ENCODE measurements around the gene MRAS. TPM values are rescaled to one million over a fixed set of nuclear protein-coding genes. Genes with fewer than 3 reads are reported as not detected.

Gene MRAS
- total and polyA plus RNA-seq, 2 experiments from 2014 or later: 16.5 to 17.9 TPM

DNA sequence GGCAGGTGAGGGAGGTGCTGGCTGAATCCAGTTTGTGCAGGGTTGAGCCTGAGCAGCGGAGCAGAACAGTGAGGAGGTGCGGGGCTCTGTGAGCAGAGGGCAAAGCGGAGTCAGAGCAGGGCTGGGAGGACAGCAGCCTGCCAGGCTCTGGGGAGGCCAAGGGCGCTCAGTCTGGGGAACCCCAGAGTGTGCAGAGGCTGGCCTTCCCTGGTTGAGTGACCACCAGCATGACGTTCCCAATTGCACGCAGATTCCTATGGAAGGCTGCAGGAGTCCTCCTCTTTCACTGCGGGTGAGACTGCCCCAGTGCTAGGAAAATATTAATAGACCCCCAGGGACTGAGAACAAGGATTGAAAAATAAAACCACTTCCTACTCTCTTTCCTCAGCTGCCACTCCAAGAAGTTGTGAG, 13.2 kb downstream of the MRAS start:
- Histone ChIP-seq H3K4me1 (ENCODE audit: insufficient read depth) (peaks cover 8% of the 10 kb centered on the region), H3K4me3 (no peak overlapping the region), H3K9me2 (replicated peaks; ENCODE audit: insufficient read depth) (no peaks in the 10 kb centered on the region), H3K27ac (no peak overlapping the region), H4K20me1 (ENCODE audit: insufficient read depth, poor library complexity, severe bottlenecking) (no peaks in the 10 kb centered on the region), H2AFZ (no peak overlapping the region), H3K79me2 (no peaks in the 10 kb centered on the region), H3K4me2 (no peak overlapping the region), H3K27me3 (no peaks in the 10 kb centered on the region), H3K36me3 (replicated peaks; ENCODE audit: insufficient read depth, low read depth) (no peaks in the 10 kb centered on the region), H3K9me3 (ENCODE audit: low read depth) (no peaks in the 10 kb centered on the region)
- TF ChIP-seq, protein P1, sequence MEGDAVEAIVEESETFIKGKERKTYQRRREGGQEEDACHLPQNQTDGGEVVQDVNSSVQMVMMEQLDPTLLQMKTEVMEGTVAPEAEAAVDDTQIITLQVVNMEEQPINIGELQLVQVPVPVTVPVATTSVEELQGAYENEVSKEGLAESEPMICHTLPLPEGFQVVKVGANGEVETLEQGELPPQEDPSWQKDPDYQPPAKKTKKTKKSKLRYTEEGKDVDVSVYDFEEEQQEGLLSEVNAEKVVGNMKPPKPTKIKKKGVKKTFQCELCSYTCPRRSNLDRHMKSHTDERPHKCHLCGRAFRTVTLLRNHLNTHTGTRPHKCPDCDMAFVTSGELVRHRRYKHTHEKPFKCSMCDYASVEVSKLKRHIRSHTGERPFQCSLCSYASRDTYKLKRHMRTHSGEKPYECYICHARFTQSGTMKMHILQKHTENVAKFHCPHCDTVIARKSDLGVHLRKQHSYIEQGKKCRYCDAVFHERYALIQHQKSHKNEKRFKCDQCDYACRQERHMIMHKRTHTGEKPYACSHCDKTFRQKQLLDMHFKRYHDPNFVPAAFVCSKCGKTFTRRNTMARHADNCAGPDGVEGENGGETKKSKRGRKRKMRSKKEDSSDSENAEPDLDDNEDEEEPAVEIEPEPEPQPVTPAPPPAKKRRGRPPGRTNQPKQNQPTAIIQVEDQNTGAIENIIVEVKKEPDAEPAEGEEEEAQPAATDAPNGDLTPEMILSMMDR (IDR thresholded peaks at IDR 0.05; ENCODE audit: poor library complexity): no peak
- TF ChIP-seq EZH2 (IDR thresholded peaks at IDR 0.05; ENCODE audit: borderline replicate concordance): no peak
- no peak for TF ChIP-seq EZH2phosphoT487 (IDR thresholded peaks at IDR 0.05; ENCODE audit: low read depth, severe bottlenecking, unreplicated experiment)
- DNase-seq (ENCODE audit: low spot score): no peak
- WGBS (ENCODE audit: low lambda C conversion rate, missing lambda C conversion rate): 90% methylated on average over 7 of the region's 7 CpGs

DNA sequence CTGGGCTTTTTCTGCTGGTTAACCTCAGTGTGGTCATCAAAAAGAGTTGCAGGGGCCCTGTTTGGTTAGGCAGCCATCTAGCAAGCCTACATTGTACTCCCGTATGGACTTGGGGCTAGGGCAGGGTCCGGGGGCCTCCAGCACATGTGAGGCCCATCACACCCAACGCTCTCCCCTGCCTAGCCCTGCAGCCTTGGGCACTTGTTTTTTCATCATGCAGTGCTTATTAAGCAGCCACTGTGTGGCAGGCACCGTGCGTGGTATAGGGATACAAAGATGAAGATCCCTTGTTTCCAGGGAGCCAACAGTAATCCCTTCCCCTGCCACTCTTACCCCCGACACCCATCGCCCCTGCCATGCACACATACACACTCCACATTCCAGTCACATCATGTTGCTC, 14.2 kb downstream of the MRAS start:
- no peak overlapping the region for H2AFZ ChIP-seq
- H3K27me3 ChIP-seq: no peaks in the 10 kb centered on the region
- 90% methylated on average over 7 of the region's 7 CpGs for WGBS (ENCODE audit: low lambda C conversion rate, missing lambda C conversion rate)
- no peaks in the 10 kb centered on the region for H3K79me2 ChIP-seq
- H3K4me2 ChIP-seq: no peak overlapping the region
- no peaks in the 10 kb centered on the region for H3K36me3 ChIP-seq (replicated peaks; ENCODE audit: insufficient read depth, low read depth)
- H3K4me1 ChIP-seq (ENCODE audit: insufficient read depth): peaks cover 8% of the 10 kb centered on the region
- DNase-seq (ENCODE audit: low spot score): no peak
- no peaks in the 10 kb centered on the region for H3K9me3 ChIP-seq (ENCODE audit: low read depth)
- no peaks in the 10 kb centered on the region for H3K9me2 ChIP-seq (replicated peaks; ENCODE audit: insufficient read depth)
- no peaks in the 10 kb centered on the region for H4K20me1 ChIP-seq (ENCODE audit: insufficient read depth, poor library complexity, severe bottlenecking)
- no peak for TF ChIP-seq EZH2phosphoT487 (IDR thresholded peaks at IDR 0.05; ENCODE audit: low read depth, severe bottlenecking, unreplicated experiment)
- TF ChIP-seq, protein P1 (IDR thresholded peaks at IDR 0.05; ENCODE audit: poor library complexity): no peak
- TF ChIP-seq EZH2 (IDR thresholded peaks at IDR 0.05; ENCODE audit: borderline replicate concordance): no peak
- H3K4me3 ChIP-seq: no peak overlapping the region
- H3K27ac ChIP-seq: no peak overlapping the region

DNA sequence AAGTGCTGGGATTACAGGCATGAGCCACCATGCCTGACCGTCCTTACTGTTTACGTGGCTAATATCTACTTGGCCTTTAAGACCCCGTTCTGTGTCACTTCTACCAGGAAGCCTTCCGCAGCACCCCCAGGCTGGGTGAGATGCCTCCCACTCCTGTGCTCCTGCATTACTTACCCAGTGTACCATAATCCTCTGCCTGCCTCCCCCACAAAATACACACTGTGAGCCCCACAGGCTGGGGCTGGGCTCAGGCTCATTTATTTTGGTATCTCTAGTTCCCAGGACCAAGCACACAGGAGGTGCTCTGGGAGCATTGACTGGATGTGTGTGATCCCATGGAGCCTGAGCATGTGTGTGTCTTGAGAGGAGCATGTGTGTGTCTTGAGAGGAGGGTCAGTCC, 14.9 kb downstream of the MRAS start:
- no peak overlapping the region for H3K4me2 ChIP-seq
- H3K79me2 ChIP-seq: no peaks in the 10 kb centered on the region
- DNase-seq (ENCODE audit: low spot score): no peak
- no peak overlapping the region for H3K4me3 ChIP-seq
- TF ChIP-seq, protein P1 (IDR thresholded peaks at IDR 0.05; ENCODE audit: poor library complexity): no peak
- TF ChIP-seq EZH2 (IDR thresholded peaks at IDR 0.05; ENCODE audit: borderline replicate concordance) (no peak), EZH2phosphoT487 (IDR thresholded peaks at IDR 0.05; ENCODE audit: low read depth, severe bottlenecking, unreplicated experiment) (no peak)
- 93% methylated on average over 4 of the region's 4 CpGs for WGBS (ENCODE audit: low lambda C conversion rate, missing lambda C conversion rate)
- H4K20me1 ChIP-seq (ENCODE audit: insufficient read depth, poor library complexity, severe bottlenecking): no peaks in the 10 kb centered on the region
- no peaks in the 10 kb centered on the region for H3K9me2 ChIP-seq (replicated peaks; ENCODE audit: insufficient read depth)
- H3K4me1 ChIP-seq (ENCODE audit: insufficient read depth): peaks cover 8% of the 10 kb centered on the region
- no peak overlapping the region for H2AFZ ChIP-seq
- no peaks in the 10 kb centered on the region for H3K9me3 ChIP-seq (ENCODE audit: low read depth)
- H3K27ac ChIP-seq: no peak overlapping the region
- no peaks in the 10 kb centered on the region for H3K36me3 ChIP-seq (replicated peaks; ENCODE audit: insufficient read depth, low read depth)
- H3K27me3 ChIP-seq: no peaks in the 10 kb centered on the region
